ENCODE results near the gene CC2D2A. TPM values are rescaled to one million over a fixed set of nuclear protein-coding genes. Genes with fewer than 3 reads are reported as not detected.

Gene CC2D2A
- total and polyA plus RNA-seq, 8 donors: 1.9 to 7.7 (median 3.9) TPM

DNA sequence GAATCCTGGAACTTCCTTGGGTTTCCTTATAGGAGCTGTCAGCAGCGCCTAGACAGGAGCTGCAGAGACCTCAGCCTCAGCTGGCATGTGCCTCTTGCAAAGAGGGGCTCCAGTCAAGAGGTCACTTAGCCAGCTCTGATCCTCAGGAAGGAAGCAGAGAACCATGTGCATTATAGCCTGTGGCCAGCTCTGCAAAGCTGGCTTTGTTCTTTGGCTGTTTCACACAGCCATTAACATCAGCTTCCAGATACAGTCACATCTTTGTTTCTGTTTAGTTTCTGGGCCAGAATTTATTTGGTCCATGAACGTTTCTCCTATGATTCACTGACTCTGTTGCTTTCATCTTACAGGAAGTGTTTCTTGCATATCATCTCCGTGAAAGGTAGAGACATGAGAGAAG, 92.4 kb downstream of the CC2D2A start:
- Histone ChIP-seq H3K4me1 (no peaks in the 10 kb centered on the region), H3K9me3 (no peaks in the 10 kb centered on the region), H3K27ac (no peak overlapping the region), H3K36me3 (no peaks in the 10 kb centered on the region), H3K4me3 (no peak overlapping the region), H3K27me3 (no peaks in the 10 kb centered on the region)
- intact Hi-C loops (cut with DNase I): no loop called here
- 69 to 75% methylated on average over 3 of the region's 3 CpGs for WGBS, 2 donors
- DNase-seq (no peak), ATAC-seq (no peak), FAIRE-seq (no peak)
- no peak for TF ChIP-seq CTCF (IDR thresholded peaks at IDR 0.05)

DNA sequence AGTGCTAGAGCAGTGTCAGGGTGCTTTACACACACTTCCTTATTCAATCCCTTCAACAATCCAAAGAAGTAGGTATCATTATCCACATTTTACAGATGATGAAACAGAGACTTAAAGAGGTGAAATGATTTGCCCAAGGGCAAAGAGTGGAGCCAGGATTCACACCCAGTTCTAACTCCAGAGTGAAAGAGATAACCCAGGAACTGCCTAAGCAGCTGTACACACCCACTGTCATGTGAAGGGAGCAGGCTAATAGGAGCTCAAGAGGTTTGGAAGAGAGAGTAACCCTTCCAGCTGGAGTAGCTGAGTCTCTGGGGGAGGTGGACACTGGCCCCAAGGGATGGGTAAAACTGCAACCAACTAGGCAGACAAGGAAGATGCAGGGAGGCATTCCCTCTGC, 92.9 kb downstream of the CC2D2A start:
- DNase-seq: no peak
- ATAC-seq: no peak
- Histone ChIP-seq H3K9me3 (no peaks in the 10 kb centered on the region), H3K27ac (no peak overlapping the region), H3K4me3 (no peak overlapping the region), H3K4me1 (no peaks in the 10 kb centered on the region), H3K27me3 (no peaks in the 10 kb centered on the region), H3K36me3 (no peaks in the 10 kb centered on the region)
- no peak for FAIRE-seq
- intact Hi-C loops (cut with DNase I): no loop called here
- no peak for TF ChIP-seq CTCF (IDR thresholded peaks at IDR 0.05)

DNA sequence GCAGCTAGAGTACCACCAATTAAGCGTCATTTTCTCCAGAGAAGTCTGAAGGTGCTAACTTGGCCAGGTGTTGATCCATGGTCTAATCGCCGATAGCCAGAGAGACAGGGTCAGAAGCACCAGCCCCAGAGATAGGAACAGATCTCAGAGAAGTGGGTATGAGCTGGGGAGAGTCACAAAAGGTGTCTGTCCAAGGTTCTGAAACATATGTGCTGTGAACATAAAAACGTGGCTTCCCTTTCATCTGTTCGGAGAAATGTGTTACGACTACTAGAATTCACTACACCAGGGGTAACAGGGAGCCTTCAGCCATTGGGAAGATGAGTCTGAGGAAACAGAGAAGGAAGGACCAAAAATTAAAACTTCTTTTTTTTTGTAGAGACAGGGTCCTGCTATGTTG, 94.2 kb downstream of the CC2D2A start:
- no peak for TF ChIP-seq CTCF (IDR thresholded peaks at IDR 0.05)
- no peaks in the 10 kb centered on the region for H3K4me1 ChIP-seq
- ATAC-seq (no peak), DNase-seq (no peak), FAIRE-seq (no peak)
- intact Hi-C loops (cut with DNase I): no loop called here
- no peaks in the 10 kb centered on the region for H3K36me3 ChIP-seq
- H3K9me3 ChIP-seq: no peaks in the 10 kb centered on the region
- no peak overlapping the region for H3K4me3 ChIP-seq
- no peaks in the 10 kb centered on the region for H3K27me3 ChIP-seq
- WGBS, 2 donors: 84 to 87% methylated on average over 6 of the region's 6 CpGs
- no peak overlapping the region for H3K27ac ChIP-seq

- no peak for TF ChIP-seq CTCF (IDR thresholded peaks at IDR 0.05)
- no peaks in the 10 kb centered on the region for H3K9me3 ChIP-seq
- no peaks in the 10 kb centered on the region for H3K36me3 ChIP-seq
- no peaks in the 10 kb centered on the region for H3K27me3 ChIP-seq
- no peak overlapping the region for H3K4me3 ChIP-seq
- intact Hi-C loops (cut with DNase I): no loop called here
- ATAC-seq (no peak), DNase-seq (no peak), FAIRE-seq (no peak)
- no peaks in the 10 kb centered on the region for H3K4me1 ChIP-seq
- no peak overlapping the region for H3K27ac ChIP-seq
Measured at GRCh38 chr4:15568821-15569220, 99.1 kb downstream of the CC2D2A start.

GRCh38 chr4:15569746-15570145, 100.1 kb downstream of the CC2D2A start:
- DNase-seq (no peak), ATAC-seq (no peak), FAIRE-seq (no peak)
- Histone ChIP-seq H3K4me1 (no peaks in the 10 kb centered on the region), H3K9me3 (no peaks in the 10 kb centered on the region), H3K27me3 (no peaks in the 10 kb centered on the region), H3K4me3 (no peak overlapping the region), H3K27ac (no peak overlapping the region), H3K36me3 (no peaks in the 10 kb centered on the region)
- TF ChIP-seq CTCF (IDR thresholded peaks at IDR 0.05): no peak
- intact Hi-C loops (cut with DNase I): no loop called here
- 92 to 96% methylated on average over 5 of the region's 5 CpGs for WGBS, 2 donors

All from pancreas (tissue), 10 donors.